Amniotic stem cell (primary cell): ENCODE measurements around the gene AFAP1.

Experiments
- DNase-seq: peaks from one replicate; lab custom pipeline; 2025; lab: John Stamatoyannopoulos, UW

AFAP1 gene

GRCh38 chr4:7892212-7893019, 47.2 kb downstream of the AFAP1 start:
- no peak for DNase-seq

GRCh38 chr4:7890635-7891393, 48.8 kb downstream of the AFAP1 start:
- peak; percentile 77 for DNase-seq

DNA sequence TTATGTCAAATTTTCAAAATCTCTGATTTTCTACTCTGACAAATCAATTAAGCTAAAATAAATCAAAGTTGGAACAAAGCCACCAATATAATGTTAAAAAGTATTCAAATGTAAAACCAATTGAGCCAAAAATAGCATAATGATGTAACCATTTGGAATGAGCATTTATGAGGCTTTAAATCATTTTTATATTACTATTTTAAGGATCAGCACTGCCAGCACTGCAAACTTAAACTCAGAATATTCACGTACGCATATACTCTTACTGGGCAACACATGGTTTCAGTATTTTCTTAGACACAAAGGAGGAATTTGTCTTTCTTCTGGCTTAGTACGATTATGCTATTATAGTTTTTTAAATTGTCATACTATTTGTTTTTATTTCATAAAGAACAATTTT, 52.2 kb downstream of the AFAP1 start:
- DNase-seq: no peak

DNA sequence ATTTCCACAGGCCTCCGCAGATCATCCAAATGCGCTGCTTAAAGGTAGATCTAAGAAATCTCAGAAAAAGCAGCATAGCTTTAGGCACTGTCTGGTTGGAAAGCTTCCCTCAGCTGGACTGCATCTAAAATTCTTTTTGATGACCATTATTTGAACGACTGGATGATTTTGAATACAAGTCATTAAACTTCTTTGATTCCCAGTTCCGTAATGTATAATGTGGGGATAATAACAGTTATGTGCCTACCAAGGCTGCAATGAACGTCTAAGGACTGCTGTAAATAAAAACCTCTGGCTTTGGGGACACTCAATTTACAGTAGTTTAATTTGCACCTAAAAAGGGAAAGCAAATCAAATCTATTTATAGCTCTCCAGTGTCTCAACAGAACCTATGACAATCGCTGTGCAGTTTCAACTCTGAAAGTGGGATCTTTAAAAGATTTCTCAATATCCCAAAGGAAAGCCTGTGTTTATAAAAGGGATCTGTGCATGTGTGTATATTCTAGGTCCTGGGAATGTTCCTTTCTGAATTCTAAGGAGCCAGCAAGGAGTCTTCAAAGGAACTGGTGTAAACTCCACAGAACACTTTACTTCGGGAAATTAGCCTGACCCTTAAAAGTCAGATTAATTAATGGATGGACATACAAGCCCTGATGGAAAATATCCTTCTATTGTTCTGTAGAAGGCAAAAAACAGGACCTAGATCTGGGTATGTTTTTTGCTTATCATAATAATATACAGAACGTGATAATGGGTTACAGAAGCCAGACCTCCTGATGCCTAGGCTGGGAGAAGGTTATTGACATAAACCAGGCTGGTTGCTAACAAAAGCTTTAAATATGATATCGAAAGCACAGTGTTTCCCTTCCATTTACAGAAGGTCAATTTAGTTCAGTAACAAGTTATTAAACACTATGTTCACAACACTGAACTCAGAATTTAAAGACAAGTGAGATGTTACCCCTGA, 53.4 kb downstream of the AFAP1 start:
- DNase-seq: no peak

DNA sequence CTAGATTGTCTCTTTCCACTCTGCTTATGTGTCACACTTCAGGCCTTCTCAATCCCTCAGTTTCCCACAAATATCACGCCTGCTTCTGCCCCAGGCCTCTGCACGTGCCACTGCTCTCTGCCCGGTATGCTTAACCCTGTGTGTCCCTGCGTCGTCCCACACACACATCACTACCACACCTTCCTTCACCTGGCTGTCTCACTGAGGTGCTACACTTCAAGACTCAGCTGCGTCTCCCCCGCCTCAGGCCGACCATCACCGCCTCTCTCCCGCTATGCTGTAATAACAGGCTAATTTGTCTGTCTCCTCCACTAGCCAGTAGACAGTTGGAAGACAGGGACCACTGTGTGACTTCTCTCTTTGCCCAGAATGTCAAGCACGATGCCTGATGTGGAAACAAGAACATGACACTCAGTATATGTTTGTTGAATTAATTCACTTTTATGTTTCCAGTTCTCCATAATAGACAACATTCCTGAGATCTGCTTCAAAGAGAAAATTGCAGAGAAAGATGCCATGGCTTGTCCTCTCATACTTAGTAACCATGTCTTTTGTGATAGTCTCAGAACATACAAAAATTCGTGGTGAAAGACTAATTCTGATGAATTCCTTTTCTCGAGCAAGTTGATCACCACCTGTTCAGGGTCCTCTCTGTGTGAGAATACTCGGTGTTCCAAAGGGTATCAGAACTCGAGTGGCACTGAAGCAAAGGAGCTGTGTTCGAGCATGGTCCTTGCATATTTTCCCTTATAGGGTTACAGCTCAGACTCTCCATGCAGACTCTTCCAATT, 54.2 kb downstream of the AFAP1 start:
- no peak for DNase-seq

DNA sequence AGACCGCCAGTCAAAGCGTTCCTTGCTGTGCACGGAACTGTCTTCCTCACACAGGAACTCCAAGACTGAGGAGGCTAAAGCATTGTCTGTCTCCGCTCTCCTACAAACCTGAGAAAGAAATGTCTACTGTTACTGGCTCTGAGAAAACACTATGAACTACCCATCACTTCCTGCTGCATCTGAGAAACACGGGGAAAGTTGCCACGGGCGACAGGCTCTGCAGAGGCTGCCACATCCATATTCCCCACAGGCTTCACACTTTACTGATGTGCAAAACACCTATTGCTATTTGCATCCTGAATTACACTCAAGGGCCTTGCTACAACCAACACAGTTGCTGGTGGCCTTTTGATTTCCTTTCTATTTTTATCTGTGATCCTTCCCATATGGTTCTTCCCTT, 59.0 kb downstream of the AFAP1 start:
- DNase-seq: no peak

DNA sequence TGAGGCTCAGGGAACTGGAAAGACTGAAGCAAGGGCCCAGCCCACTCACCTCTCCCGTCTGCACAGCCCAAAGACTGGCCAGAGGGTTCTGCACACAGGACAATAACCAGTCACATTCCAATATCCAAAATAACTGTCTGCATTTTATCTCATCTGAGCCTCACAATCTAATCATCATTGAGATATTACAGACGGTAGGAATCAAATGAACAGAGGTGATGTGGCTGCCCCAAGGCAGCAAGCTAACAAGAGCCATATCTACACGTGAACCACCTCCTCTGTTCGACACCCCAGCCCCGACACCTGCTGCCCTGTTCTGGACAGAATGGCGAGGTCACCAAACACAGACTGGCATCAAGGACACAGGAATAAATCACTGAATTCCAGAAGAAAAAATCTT, 60.5 kb downstream of the AFAP1 start:
- DNase-seq: no peak

DNA sequence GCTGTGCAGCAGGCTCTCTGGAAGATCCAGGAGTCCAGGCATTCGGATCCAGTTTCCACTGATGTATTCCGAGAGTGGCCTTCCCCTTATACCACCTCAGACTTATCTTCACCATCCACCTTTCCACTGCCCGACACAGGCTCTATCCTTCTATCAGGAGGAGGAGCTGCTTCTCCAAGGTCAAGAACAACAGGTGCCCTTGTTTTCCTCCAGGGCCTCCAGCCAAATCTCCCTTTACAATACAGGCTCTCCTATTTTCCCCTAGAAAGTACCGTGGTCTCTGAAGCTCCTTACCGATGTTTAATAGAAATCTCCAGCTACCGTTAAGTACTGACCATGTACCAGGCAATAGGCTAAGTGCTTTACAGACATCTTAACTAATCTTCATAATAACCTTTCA, 61.3 kb downstream of the AFAP1 start:
- DNase-seq: no peak

- no peak for DNase-seq
Measured at GRCh38 chr4:7877176-7877575, 62.5 kb downstream of the AFAP1 start.

DNA sequence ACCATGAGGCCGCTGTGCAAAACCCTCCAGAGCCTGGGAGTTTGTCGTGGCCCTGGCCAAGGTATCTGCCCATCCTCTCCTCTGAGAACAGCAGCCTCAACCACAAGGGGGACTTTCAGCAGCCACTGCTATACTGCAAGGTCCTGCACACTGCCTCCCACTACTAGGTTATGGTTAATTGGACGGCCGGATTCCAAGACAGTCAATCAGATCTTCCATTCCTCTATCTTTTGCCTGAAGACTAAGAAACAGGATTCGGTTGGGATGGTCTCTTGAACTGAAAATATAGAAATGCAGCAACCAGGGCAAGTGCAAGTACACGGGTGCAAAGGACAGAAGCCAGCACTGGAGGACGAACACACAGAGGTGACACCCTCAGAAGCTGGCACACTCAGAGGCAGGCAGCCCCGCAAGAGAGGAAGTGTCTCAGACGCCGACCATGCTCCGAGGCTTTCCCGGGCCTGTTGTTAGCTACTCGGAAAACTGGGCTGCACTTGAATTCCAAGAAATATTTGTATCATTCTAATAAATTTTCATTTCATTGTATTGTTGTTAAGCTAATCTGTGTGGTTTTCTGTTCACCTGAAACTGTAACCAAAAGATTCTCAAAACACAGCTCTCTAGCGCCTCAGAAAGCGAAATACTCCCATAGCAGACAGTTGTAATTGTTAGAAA, 63.3 kb downstream of the AFAP1 start:
- DNase-seq: no peak

GRCh38 chr4:7874838-7875237, 64.8 kb downstream of the AFAP1 start:
- DNase-seq: no peak

- DNase-seq: no peak
Measured at GRCh38 chr4:7873881-7874280, 65.8 kb downstream of the AFAP1 start.

- peak; percentile 85 for DNase-seq
Measured at GRCh38 chr4:7872264-7872771, 67.3 kb downstream of the AFAP1 start.

DNA sequence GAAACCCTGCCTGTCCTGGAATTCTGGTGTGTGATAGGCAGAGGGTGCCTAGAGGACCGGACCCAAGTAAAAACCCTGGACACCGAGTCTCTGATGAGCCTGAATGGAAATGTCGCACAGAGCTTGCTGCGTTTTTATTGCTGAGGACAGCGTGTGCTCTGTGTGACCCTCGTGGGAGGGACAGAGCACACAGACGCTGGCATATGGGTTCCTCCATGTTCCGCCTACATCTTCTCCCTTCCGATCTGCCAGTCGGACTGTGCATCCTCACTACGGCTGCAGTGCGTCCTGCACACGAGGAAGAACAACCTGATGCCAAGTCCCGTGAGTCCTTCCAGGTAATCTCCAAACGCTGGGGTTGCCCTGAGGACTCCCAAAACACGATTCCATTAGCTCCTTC, 68.3 kb downstream of the AFAP1 start:
- no peak for DNase-seq

GRCh38 chr4:7868892-7869471, 70.7 kb downstream of the AFAP1 start:
- DNase-seq: no peak

DNA sequence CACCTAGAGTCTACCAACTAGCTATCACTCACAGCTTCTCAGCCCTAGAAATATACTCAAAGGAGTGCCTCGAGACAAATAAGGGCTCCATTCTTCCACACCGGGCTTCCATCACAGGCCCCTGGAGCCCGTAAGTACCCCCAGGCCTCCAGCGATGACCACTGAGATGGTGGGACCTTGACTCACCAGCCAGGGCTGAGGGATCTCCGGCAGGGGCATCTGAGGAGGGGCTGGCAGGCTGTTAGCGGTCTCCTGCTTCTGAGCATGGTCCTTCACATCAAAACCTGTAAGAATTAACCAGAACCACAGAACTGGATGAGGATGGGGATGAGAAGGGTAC, 71.3 kb downstream of the AFAP1 start:
- no peak for DNase-seq

DNA sequence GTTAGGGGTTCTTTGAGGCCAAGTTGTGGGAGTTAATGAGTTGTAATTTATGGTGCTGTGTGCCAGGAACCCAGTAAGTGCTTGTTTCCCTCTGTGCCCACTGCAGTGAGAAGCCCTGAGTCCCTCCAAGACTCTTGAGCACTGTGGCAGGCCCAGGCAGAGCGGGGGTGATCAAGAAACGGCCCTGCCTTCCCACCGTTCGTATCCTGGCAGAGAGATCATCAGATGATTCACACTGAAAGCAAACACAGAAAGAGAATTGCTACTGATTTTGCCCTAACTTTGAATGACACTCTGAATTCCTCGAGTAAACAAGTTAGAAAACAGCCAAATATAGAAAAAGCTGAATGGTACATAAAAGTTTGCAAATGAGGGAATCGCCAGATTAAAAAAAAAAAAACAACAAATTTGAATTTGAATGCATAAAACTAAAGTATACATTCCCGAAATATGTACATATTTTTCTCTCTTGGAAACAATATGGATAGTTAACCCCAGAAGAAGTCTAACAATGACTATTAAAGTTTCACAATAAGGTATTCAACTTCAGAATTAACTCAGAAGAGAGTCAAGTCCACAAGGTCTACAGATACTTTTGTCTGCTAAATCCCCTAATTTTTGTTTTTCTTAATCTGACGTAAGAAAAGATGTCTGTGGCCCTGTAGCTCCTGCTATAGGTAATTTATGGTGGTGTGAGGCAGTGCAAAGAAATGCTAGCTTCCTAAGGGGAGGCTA, 71.8 kb downstream of the AFAP1 start:
- DNase-seq: no peak

- no peak for DNase-seq
Measured at GRCh38 chr4:7867191-7867590, 72.5 kb downstream of the AFAP1 start.

GRCh38 chr4:7865533-7865932, 74.1 kb downstream of the AFAP1 start:
- DNase-seq: no peak

- DNase-seq: no peak
Measured at GRCh38 chr4:7864685-7865084, 75.0 kb downstream of the AFAP1 start.
